ENCODE results near the gene KDM5C. TPM values are rescaled to one million over a fixed set of nuclear protein-coding genes. Genes with fewer than 3 reads are reported as not detected.

The KDM5C gene
- polyA plus RNA-seq, 1 donor, result 79.6 TPM

DNA sequence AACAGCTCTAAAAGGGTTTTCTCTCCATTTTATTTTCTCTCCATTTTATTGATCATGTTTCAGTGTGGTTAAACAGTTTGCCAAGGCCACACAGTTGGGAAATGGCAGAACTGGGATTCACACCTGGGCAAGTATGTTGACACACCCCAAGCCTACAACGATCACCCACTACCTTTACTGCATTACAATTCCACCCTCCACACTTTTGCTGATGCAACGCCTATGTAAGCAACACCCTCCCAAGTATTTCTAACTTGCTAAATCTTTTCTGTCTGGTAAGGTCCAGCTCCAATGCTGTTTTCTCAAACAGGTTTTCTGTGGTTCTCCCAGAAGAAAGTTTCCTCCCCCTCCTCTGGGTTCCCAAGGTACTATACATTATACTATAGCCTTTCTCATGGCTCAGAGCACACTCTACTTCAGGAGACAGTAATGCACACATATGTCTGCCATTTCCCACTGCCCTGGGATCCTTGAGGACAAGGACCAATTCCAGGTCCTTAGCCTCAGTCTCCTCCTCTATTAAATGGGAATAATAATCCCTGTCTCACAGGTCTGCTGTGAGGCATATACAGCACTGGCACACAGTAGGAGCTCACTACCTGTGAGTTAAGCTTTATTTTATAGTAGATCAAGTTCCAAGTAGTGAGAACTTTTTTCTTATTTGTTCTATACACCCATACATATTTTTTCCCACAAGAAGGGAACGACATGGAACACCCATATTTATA lies 28.4 kb upstream of the KDM5C start:
- no peak for DNase-seq

DNA sequence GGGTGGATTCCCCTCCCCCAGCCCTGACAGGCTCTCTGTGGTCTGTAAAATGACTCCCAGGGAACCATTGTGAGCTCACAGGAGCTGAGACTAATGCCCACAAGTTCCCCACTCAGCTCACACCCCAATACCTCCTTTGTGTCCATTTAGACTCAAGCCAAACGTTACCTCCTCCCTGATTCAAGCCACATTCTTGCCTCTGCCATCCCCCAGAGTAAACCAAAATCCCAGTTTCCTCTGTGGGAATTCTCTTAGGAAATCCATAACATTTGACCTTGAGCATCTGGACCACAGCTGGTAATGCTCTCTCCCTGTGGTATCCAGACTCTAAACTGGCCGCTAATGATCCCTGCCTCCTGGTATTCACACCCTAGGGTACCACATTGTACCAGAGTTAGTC lies 26.3 kb upstream of the KDM5C start:
- no peak for DNase-seq

DNA sequence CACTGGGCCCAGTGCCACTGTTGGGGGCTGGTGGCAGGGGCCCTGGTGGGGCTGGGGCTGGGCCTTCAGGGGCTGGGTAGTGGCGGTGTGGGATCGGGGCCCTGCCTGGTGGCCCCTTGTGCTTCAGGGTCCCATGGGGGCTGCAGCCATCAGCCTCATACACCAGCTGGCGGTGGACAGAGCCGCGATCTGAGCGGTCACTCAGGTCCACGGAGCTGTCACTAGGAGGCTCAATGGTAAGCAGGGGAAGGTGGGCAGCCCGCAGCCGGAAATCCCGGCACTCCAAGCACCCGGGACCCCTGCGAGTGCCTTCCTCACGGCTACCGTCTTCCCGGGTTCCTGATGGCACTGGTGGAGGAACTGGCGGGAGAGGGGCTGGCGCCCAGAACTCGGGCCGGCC lies 25.5 kb upstream of the KDM5C start:
- no peak for DNase-seq

DNA sequence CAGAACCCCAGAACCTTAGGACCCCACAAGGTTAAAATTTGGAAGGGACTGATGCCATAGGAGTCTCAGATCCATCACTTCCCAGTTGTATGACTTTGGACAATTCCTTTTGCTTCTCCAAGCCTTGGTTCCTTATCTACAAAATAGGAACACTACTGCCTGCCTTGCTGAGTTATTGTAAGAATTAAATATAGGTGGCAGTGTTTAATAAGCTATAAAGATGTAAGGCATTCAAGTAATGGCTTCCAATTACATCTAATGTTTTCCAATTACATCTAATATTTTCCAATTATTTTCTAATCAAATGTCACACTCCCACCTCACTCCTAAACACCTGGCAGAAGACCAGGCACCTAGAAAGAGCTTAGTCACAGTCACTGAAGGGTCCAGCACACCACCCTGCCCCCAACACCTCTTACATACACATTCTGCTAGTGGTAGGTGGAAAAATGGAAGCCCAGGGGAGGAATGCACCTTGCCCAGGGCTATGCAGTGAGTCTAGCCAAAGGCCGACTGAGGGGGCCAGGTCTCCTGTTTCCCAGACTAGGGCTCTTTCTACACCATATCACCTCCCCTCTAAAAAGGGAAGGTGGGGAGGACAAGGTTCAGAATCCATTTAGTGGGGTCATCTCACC lies 24.5 kb upstream of the KDM5C start:
- DNase-seq, result no peak

DNA sequence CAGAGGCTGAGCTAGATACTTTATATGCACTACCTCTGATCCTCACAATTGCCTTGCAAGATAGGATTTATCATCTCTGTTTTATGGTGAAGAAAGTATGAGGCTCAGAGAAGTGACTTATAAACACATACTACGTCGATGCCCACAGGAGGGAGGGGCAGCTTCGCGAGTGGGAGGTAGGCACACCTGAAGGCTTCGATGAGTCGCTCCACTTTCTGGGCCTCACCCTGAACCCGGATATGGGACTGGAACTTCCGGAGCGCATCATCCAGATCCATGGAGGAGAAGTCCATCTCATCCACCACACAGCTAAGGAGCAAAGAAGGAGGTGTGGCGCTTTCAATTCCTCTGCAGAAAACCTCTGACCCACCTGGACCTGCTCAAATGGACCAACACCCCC lies 22.9 kb upstream of the KDM5C start:
- DNase-seq, result no peak

DNA sequence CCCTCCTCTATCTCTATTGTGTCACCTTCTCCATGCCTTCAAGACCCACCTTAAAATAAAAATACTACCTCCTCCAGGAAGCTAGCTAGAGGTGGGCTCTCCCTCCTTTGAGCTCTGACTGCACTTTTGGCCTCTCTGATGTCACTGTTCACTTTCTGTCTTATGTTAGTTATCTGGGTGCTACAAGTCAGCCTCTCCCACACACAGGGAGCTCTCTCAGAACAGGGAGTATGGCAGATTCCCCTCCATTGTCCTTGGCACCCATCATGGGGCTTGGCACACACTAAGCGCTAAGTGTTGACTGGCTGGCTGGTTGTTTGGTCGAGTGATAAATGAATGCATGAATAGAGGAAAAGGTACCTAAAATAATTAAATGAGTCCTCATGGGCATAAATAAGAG lies 21.2 kb upstream of the KDM5C start:
- no peak for DNase-seq

DNA sequence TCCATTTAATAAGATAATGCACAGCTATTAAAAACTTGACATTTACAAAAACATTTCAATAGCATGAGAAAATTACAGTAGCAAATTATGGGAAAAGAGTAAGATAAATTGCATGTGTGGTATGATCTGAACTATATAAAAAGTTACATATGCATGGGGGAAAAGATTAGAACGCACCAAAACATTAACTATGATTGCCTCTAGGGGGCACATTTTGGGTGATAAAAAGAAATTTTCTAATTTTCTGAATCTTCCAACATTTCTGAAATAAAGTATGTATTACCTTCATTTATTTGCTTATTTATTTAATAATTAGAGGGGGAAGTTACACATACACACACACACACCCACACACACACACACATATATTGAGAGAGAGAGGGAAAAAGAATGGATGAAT lies 19.6 kb upstream of the KDM5C start:
- DNase-seq, result no peak

DNA sequence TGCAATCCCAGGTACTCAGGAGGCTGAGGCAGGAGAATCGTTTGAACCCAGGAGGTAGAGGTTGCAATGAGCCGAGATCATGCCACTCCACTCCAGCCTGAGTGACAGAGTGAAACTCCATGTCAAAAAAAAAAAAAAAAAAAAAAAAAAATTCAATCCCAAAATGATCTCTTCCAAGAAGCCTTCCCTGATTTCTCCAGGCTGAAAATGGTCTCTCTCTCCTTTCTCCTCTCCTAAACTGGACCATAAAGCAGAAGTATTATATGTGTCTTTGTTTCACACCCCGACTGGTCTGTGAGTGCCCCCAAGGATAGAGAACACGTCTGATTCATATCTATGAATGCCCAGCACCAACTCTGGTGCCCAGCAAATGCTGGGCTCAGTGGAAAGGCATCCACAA lies 17.3 kb upstream of the KDM5C start:
- no peak for DNase-seq

DNA sequence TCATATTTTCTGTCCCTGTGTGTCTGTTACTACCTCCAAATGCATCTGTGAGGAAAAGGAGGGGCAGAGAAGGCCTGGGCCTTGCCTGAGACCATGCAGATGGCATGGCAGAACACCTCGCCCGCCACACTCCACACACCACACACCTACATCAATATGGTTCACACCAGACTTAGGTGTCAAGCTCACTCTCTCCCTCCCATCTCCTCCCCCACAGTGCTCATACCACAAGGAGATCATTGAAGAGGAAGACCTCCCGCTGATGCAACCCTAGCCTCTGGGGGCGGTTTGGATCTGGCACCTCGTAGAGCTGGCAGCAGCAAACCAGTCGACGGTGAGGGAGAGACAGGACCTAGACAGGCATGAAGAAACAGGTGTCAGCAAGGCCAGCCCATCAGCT lies 16.6 kb upstream of the KDM5C start:
- DNase-seq, result no peak

DNA sequence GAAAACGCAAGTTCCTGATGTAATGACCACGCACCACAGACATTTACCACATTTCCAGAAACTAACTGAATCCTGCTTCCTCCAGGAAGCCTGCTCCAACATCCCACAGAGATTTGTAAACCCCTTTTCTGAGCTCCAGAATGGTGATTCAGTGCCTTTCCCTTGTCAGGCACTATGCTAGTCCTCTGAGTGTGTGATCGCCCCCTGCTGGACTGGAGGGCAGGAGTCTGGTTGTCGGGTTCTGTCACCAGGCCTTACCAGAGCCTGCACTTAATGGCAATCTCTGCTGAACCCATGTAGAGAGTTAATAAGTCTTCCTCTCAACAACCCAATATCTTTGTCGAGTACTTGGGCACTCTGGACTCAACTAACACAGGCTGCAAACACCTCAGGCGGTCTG lies 14.5 kb upstream of the KDM5C start:
- no peak for DNase-seq

DNA sequence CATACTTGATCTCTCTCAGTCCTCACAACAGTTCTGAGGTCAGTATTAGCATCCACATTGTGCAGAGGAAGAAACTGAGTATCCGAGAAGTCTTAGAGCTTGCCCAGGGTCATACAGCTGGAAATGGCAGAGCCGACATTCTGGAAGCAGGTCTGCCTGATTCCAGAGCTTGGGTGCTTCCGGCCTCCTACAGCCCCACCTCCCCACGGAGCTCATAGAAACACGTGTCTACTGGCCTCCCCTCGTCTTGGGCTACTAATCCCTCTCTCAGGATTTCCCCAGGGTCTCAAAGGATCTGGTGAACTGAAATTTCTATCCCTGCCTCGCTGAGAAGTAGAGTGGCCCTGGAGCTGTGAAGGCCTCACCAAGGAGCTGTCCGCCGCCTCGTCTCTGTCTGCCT lies 12.0 kb upstream of the KDM5C start:
- no peak for DNase-seq

DNA sequence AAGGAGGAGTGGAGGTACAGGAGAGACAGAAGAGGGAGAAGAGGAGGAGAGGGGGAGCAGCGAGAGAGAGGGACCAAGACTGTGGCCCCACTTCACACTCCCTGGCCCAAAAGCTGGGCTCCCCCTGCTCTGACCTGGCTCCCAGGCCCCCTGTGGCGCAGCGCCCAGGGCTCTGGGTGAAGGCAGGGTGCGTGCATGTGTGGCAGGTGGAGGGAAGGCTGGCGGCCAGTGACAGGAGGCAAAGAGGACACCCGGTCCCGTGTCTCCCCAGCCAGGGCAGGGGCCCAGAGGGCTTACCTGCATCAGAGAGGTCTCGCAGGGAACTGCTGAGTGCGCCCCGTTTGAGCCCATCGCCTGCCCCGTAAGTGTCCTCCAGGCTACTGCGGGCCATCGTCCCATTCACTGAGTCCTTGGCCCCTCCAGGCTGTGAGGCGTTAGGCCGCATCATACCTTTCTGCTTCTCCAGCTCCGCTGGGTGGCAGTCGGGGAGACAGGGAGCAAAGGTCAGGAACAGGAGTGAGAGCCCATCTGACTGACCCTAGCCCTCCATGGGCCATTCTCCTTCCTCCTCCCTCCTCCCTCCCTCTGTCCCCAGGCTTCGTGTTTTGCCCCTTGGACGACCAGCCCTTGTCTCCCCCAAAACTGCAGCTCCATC lies 11.1 kb upstream of the KDM5C start:
- no peak for DNase-seq

DNA sequence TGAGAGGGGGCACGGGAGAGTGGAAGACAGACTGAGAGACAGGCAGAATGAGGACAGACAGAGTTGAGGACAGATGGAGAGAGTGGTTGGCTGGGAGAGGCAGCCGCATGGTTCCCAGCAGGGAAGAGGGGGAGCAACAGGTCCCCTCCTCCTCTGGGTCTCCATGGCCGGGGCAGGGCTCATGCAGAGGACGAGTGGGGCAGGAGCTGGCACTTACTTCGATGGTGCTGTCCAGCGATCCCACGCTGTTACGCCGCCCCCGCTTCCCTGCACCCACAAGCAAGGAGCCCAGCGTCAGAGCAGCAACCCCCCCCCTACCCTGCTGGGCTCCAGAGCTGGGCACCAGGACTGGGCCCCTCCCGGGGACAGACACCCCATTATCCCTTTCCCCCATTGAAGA lies 10.6 kb upstream of the KDM5C start:
- DNase-seq, result no peak

DNA sequence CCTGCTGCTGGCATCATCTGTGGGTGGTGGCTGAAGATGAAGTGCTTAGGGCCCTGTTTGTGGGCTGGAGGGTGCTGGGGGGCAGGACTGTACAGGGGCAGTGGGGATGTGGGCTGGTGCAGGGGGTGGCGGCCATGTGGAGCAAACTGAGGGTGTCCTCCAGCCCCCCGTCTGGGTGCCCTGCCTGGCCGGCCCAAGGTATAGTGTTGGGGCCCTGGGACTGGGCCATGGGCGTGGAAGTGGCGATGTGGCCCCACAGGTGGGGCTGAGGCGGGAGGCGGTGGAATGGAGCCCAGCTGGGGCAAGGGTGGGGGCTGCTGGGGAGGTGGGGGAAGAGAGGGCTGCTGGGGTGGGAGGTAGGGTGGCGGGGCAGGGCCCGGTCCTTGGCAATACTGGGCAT lies 9.5 kb upstream of the KDM5C start:
- no peak for DNase-seq

DNA sequence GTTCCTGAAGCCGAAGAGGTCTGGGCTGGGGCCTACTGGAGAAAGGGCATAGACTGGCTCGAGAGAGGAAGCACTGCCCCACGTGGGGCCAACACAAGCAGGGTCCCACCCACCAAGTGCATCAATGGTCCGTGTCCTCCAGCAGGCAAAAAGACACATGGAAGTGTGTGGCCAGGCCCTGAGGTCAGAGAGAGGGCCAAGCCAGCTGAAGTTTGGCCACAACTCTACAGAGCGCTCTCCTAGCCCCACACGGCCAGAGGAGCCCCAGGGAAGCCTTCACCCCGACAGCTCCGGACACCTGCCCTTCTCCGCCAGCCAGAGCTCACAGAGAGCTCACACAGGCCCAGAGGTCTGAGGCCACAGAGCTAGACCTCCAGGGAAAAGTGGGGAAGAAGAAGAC lies 8.5 kb upstream of the KDM5C start:
- no peak for DNase-seq

DNA sequence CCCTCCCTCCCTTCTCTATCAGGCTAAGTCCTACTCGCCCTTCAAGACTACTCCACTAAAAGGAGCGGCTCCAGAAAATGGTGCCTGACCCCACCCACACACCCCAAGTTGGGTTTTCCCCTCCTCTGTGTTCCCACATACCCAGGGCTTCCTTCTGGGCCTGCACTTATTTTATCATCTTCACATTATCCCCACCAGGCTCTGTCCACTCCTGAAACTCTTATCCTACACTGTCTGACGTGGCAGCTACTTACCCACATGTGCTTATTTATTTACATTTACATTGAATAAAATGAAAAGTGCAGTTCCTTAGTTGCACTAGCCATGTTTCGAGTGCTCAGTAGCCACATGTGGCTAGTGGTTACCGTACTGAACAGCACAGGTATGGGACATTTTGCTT lies 5.1 kb upstream of the KDM5C start:
- no peak for DNase-seq

DNA sequence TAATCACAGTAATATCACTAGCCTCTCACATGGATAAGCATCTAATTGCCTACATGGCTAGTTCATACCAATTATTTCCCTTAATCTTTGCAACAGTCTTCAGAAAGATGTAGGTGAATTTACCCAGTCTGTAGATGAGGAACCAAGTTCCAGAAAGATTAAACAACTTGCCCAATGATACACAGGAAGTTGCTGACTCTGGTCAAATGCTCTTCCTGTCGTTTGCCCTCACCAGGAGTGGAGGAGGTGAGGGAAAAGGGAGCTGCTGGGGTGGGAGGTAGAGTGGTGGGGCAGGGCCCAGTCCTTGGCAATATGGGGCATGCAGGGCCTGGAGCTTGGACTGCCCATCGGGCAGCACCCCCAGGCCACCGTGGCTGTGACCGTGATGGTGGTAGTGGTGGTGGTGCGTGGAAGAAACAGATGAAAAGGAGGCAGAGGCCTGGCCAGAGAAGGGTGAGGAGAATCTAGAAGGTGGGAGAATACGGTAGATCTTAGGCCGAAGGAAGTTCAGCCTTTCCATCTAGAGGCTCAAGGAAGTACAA lies 2.3 kb upstream of the KDM5C start:
- DNase-seq, result no peak

DNA sequence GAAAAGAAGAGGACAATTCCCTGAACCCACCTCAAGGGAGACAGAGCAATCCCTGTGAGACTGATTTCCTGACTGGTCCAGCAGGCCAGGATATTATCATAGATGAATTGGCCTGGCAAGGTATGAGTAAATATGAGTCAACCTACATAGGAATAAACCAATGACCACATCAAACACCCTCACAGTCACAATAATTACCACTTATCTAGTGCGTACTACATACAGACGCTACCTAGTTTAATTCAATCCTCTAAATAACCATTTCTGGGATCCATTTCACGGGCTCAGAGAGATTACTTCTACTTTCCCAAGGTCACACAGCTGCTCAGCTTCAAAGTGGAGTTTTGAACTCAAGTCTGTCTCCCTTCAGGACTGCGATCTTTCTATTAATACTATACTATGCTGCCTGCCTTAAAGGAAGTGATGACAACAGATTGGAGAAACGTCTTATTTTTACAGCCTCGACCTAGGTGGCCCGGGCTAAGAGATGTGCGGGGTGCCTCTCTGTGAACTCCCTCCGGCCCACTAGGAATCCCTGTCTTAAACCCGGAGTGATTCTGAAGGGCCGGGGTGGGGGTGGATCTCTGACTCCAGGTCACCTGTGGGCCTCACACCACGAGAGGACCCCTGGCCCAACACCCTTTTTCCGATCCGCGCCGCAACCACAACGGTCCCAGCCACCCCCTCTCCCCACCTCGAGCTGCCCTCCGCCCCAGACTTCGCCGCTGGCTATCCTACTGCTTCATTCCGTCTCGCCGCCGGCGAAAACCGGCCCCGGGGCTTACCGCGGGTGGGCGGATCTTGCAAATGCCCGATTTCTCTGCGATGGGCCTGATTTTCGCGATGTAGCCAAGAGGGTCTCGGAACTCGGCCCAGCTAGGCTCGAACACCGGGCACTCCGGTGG lies 800 bp downstream of the KDM5C start:
- no peak for DNase-seq

DNA sequence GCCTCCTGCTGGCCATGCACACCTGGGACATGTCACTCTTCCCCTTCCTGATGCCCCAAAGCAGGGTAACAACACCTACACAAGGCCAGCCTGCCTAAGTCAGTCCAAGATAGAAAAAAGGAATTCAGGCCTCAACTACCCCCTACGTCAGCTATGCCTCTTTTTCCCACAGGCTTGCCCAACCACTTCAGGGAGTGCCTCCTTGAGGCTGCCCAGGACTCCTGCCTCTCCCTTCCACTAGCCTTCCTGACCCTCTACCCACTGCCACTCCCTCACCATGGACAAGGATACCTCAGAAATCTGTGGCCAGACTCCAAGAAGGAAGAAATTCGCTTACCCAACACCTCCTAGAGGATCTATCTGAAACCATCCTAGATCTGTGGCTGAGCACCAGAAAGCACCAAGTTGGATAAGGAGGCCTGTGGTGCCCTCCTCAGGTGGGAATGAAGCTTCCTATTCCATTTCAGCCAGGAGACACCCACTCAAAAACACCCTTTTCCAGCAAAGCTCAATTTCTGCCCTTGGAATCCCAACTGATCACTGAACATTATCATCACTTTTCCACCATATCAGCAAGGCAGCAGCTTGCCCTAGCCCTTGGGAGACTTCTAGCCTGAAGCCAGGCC lies 1.8 kb downstream of the KDM5C start:
- no peak for DNase-seq

DNA sequence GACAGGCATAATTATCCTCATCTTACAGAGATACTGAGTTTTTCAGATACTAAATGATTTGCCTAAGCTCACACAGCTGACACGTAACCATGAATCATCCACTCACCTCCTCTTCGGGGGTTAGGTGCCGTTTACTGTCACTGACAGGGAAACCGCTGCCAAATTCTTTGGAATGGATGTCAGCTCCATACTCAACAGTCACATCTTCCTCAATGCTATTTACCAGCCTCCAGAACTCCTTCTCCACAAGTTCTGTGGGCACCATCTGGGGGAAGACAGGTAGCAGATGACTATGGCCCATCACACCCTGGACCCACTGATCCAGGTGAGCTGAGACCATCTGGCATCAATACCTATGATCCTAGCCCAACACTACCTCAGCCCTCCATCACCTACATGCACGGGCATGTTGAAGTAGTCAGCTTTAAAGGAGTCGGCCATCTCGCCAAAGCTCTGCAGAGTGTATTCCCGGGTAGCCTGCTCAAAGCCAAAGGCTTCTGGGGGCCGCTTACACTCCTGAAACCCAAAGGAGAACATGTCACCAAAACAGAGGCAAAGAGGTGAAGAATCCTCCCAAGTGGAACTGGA lies 13.5 kb downstream of the KDM5C start:
- no peak for DNase-seq

DNA sequence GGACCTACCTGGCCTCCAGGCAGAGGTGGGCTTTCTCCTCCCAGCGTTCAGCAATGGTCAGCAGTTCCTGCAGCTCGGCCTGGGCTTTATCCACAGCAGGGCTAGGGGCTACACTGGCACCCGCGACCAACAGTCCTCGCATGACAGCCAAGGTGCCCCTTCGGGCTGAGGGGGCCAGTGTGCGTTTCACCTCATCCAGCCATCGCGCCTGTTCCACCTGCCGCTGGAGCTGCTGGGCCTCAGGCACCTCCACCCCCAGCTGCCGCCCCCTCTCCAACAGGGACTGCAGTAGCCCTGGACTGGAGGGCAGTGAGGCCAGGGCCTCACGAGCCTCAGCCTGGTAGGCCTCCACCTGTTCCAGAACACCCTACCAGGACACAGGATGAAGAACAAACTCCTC lies 28.3 kb downstream of the KDM5C start:
- DNase-seq, result no peak

DNA sequence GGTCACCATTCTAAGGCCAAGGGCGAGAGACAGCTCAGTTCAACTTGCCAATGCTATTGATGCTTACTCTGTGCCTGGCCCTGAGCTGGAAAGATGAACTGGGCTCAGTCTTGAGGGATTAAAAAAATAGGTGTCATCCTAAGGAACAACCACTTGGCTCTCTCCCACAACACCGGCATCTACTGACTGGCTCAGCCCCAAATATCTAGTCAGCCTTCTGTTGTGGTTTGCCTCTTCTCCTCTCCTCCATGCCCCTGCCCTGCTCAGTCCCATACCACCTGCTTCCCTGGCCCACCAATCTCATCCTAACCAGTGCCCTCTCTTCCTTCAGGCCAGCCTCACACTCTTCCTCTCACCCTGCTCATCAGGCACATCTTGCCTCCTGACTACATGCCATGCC lies 29.6 kb downstream of the KDM5C start:
- DNase-seq, result no peak

Measured in left kidney (tissue), 2 donors.